8988T (cell line): ENCODE results near the gene BAIAP2L1.

Experiments
- DNase-seq: peaks from one replicate; pipeline ENCODE4 v3.0.0; 2011

Gene BAIAP2L1

DNA sequence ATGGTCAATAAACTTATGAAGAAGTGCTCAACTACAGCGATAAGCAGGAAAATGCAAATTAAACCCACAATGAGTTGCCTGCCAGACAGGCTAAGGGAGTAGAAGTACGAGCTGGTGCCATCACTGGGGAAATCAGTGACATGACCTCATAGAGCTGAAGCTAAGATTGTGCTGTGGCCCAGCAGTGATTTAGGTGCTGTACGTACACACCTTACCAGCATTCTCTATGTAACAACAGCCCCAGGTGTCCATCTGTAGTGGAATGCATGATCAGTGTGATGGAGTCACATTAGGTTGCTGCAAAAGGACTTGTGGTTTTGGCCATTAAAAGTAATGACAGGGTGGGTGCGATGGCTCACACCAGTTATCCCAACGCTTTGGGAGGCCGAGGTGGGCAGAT, 143.2 kb downstream of the BAIAP2L1 start:
- no peak for DNase-seq

DNA sequence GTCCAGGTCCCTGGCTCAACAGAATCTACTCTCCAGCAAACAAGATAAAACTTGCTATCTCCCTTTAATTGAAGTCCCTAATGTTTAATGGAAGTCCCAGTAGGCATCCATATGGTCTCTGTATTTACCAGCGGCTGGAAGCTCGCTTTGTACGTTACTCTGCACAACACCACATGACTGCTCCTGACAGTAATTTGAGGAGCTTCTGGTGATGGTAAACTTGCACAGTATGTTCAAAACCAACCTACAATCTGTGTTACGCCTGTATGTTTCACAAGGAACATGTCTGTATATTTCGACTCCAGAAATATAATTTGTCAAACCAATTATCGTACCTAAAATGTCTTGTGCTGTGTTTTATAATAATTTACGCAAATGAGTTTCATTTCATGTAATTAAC, 144.5 kb downstream of the BAIAP2L1 start:
- DNase-seq, result no peak

DNA sequence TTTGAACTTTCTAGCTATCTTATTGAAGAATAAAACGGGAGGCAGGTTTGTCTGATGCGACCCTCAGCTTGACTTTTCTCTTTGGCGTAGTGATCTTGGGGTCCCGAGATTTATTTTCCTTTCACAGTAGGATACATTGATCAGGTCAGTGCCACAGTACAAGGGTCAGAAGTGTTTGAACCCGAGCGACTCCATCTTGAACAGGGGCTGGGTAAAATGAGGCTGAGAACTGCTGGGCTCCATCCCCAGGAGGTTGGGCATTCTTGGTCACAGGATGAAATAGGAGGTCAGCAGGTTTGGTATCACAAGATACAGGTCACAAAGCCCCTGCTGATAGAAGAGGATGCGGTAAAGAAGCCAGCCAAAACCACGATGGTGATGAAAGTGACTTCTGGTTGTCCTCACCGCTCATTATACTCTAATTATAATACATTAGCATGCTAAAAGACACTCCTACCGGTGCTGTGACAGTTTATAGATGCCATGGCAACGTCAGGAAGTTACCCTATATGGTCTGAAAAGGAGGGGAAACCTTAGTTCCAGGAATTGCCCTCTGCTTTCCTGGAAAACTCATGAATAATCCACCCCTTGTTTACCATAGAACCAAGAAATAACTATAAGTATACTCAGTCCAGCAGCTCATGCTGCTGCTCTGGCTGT, 145.8 kb downstream of the BAIAP2L1 start:
- no peak for DNase-seq

DNA sequence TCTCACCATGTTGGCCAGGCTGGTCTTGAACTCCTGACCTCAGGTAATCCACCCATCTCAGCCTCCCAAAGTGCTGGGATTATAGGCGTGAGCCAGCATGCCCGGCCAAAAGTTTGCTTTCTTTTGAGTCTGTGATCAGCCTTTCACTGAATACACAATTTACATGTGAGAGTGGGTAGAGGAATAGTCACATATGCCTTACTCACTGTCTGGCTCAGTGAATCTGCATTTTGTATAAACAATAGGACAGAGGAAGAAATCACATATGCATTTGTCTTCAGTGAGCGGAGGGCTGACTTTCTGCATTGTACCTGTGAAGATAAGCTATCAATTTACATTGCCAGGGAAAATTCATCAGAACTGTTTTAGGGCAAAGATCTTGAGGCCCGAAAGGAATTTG, 146.4 kb downstream of the BAIAP2L1 start:
- no peak for DNase-seq

DNA sequence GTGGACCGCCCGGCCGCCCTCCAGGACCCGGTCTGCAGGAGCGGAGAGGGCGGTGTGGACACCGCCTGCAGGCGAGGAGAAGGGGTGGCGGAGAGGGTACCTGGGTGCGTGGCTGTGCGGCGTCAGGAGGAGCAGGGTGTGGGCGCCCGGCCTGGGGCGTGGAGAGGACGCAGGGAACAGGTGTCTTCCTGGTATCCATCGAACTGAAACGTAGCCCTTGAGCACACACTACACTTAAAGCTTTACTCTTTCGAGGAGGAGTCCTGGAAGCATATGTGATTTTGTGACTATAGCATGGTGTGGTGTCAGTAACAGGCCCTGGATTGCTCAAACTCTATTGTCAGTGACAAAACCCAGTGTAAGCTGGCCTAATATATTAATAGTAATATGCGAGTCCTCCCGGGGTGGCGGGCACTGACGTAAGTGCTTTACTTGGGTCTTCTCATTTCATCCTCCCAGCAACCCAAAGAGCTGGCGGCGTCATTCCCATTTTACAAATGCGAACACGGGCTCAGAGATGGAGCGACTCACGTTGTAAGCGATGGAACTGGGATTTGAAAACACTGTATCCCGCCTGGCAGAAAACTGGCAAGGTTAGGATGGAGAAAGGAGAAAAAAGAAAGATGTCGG, 148.3 kb downstream of the BAIAP2L1 start:
- DNase-seq, result no peak

DNA sequence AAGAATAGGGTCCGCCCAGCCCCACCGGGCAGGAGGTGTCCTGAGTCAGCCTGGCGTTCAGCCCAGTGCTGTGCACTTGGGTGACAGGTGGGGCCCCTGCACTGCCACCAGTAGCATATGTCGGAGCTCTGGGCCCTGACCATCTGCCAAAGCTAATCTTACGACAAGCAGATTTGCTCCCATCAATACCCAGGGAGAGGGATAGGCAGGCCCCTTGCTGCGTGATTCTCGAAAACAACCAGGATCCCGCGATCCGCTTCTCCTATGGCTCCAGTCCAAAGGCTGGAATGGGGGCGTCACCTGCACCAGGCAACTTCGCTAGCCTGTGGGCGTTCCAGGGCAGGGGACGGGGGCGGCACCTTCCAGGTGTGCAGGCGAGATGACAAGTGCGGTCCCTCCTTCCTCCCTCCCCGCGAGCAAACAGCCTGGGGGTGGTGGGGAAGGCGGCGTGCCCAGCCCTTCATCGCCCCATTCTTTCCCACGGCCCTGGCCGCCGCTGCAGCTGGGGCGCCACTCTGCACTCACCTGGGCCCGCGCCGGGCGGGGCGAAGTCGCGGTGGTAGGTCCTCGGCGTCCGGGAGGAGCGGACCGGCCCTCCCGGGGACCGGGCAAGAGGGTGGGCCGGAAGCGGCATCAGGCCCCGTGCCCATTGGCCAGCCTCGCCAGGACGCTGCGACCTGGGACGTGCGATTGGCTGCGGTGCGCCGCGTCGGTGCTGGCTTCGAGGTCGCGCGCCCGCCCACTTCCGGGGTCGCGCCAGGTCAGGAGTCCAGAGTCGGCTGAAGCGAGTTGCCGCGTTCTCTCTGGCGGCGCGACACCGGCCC, 149.1 kb downstream of the BAIAP2L1 start, which contains the start of gene TECPR1:
Gene TECPR1, minus strand, starts transcription at position 632 of the 824 bp plus-strand sequence. CDS start 6,086 bp downstream, outside the sequence.
- DNase-seq, result peak; percentile 97

DNA sequence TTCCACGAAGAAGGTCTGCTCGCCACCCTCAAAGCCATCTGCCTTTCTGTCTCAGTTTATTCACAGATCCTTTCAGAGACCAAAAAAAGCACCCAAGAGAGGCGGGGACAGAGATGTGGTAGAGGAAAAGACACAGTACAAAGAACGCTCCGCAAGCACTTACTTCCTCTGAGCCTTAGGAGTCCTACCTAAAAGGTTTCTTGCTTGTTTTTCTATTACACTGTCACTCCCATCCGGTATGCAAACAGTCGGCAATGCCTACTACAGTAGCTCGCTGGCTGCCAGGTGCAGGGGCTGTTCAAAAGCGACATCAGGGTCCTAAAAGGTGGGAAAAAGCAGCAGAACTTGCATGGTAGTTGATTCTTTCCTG, 149.7 kb downstream of the BAIAP2L1 start:
- no peak for DNase-seq

DNA sequence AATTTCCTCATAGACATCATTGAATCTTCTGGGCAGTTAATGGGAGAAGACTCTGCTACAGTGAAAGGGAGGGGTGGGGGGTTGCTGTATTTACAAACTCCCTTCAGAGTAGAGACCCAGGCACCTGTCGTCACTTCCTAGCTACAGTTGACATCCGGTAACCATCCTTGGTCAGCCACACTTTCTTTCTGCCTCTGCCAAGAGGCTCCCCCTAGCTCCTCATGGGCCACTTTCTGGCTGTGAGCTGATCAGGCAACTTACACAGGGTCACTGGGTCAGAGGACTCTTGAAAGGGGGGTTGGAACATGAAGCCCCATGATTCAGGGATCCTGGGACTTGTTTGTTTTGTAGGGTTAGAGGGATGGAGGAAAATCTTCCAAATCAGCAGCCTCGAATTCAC, 150.1 kb downstream of the BAIAP2L1 start:
- no peak for DNase-seq

DNA sequence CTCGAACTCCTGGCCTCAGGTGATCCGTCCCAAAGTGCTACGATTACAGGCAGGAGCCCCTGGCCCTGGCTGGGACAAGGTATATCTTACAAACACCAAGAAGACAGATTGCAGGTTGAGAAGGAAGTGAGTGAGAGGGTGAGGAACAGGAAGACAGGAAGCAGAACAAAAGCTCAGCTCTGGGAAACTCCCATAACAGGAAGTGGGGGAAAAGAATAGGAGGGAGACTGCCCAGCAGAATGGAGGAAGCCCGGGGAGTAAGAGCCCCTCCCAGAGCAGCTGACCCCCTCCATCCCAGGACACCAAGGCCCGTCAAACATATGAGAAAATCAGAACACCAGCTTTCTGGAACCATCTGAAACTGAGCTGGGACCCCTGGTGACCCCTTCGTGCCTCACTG, 151.8 kb downstream of the BAIAP2L1 start:
- DNase-seq, result no peak

DNA sequence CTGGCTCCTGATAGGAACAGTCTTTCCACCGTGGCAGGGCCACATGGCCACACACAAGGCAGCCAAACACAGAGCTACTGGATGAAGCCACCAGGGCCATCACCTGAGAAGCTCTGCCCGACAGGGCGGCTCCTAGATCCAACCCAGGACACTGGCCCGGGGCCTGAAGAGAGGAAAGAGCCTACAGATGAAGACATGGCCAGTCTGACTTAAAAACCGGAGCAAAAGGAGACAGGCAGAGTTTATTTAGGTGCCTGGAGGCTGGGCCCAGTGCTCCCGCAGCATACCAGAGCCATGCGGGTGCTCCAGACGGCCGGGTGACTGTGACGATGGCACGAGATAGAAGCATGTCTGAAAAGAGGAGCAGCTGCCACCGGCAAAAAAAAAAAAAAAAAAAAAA, 152.7 kb downstream of the BAIAP2L1 start:
- no peak for DNase-seq

DNA sequence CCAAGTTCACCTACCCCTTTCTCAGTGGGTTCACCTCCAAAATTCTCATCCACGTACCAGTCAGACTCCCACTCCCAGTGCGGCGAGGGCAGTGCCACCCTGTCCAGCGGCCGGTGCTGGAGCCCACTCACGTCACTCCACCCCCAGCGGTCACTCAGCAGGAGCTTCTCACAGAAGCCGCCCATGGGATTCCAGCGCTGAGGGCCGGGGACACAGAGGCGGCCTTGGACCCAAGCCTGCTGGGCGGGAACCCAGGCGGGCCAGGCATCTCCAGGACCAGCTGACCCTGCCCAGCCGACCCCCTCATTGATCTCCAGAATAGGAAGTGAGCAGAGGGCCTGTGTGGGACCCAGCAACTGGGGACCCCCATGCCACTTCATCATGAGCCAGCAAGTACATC, 156.0 kb downstream of the BAIAP2L1 start:
- no peak for DNase-seq

DNA sequence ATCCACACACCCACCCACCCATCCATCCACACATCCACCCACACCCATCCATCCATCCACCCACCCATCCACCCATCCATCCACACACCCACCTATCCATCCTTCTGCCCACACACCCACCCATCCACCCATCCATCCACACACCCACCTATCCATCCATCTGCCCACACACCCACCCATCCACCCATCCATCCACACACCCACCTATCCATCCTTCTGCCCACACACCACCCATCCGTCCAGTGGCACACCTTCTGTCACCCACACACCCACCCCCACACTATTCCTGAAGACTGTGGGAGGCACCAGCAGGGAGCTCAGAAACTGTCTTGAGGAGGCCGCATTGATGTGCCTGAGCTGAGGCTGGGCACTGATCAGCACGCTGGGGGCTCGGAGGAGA, 158.0 kb downstream of the BAIAP2L1 start:
- DNase-seq, result no peak

DNA sequence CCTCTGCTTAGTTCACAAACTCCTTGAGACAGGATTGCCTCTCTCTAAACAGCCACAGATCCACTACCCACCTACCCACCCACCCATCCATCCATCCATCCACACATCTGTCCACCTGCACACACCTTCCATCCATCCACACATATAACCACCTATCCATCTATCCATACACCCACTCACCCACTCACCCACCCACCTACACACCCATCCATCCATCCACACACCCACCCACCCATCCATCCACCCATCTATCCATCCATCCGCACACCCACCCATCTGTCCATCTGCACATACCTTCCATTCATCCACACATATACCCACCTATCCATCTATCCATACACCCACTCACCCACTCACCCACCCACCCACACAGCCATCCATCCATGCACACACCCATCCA, 158.5 kb downstream of the BAIAP2L1 start:
- DNase-seq, result no peak

DNA sequence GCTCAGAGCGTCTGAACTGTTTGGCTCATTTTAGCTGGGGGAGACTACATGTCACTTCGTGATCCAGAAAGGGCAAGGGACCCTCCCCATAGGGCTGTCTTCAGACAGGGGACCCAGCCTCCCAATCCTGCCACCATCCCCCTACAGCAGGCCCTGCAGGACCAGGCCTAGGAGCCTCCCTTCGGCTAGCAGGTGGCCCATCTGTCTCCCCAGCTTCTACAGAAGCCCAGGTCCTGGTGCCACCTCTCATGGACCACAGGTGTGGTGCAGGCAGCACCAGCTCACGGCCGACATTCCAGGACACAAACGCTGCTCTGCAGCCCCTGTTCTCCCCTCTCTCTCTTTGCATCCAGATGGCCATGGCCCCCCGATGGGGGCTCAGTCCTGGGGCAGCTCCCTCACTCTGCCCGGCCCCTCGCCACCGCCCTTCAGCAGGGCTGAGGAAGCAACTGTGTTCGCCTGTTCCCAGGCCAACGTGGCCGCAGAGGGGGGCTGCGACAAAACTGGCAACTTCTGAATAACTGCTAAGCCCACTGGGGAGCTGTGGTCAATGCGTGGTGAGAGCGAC, 159.1 kb downstream of the BAIAP2L1 start:
- no peak for DNase-seq
